ENCODE measurements around the gene AFAP1. TPM values are rescaled to one million over a fixed set of nuclear protein-coding genes. Genes with fewer than 3 reads are reported as not detected.

The AFAP1 gene
- total RNA-seq, 1 donor from 2014 or later = 27.8 TPM

DNA sequence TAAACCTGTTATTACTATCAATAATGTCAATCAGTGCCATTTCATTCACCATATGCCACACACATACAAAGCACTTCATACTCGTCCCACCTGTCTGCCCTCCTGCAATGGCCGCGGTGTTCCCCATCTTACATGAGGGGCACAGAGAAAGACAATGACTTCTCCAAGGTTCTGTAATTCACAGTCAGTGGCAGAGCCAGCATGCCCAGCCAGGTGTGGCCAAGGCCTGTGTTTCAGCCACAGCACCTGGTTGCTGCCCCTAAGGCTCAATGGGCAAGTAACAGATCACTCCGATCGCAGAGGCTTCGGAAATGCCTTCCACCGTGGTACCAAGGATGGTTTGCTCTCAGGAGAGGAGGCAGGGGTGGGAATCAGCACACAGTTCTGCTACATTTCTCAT is 10.9 kb downstream of the AFAP1 start:
- no peaks in the 10 kb centered on the region for H3K27me3 Mint-ChIP-seq (ENCODE audit: unreplicated experiment)
- DNase-seq (ENCODE audit: low spot score) = no peak
- TF ChIP-seq, protein P1, sequence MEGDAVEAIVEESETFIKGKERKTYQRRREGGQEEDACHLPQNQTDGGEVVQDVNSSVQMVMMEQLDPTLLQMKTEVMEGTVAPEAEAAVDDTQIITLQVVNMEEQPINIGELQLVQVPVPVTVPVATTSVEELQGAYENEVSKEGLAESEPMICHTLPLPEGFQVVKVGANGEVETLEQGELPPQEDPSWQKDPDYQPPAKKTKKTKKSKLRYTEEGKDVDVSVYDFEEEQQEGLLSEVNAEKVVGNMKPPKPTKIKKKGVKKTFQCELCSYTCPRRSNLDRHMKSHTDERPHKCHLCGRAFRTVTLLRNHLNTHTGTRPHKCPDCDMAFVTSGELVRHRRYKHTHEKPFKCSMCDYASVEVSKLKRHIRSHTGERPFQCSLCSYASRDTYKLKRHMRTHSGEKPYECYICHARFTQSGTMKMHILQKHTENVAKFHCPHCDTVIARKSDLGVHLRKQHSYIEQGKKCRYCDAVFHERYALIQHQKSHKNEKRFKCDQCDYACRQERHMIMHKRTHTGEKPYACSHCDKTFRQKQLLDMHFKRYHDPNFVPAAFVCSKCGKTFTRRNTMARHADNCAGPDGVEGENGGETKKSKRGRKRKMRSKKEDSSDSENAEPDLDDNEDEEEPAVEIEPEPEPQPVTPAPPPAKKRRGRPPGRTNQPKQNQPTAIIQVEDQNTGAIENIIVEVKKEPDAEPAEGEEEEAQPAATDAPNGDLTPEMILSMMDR (IDR thresholded peaks at IDR 0.05; ENCODE audit: unreplicated experiment) = no peak
- no peak overlapping the region for H3K4me3 Mint-ChIP-seq (ENCODE audit: unreplicated experiment)
- peaks cover 10% of the 10 kb centered on the region for H3K36me3 Mint-ChIP-seq (ENCODE audit: low read depth, unreplicated experiment)
- no peaks in the 10 kb centered on the region for H3K9me3 Mint-ChIP-seq (ENCODE audit: unreplicated experiment)
- H3K27ac Mint-ChIP-seq (ENCODE audit: unreplicated experiment) = no peak overlapping the region
- no peaks in the 10 kb centered on the region for H3K4me1 Mint-ChIP-seq (ENCODE audit: unreplicated experiment)

DNA sequence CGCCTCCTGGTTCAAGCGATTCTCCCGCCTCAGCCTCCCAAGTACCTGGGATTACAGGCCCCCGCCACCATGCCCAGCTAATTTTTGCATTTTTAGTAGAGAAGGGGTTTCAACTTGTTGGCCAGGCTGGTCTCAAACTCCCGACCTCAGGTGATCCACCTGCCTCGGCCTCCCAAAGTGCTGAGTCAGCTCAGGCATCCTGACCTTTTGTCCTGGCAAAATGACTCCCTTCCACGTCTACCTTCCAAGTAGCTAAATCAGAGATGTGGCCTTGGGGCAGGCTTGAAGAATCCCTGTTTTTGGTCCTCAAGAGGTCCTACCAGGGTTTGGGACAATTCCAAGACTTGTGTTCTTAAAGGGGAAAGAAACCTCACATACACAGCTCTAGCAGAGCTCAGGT is 12.8 kb downstream of the AFAP1 start:
- Mint-ChIP-seq H3K27me3 (ENCODE audit: unreplicated experiment) (no peaks in the 10 kb centered on the region), H3K4me1 (ENCODE audit: unreplicated experiment) (no peaks in the 10 kb centered on the region), H3K4me3 (ENCODE audit: unreplicated experiment) (no peak overlapping the region), H3K9me3 (ENCODE audit: unreplicated experiment) (no peaks in the 10 kb centered on the region), H3K27ac (ENCODE audit: unreplicated experiment) (no peak overlapping the region), H3K36me3 (ENCODE audit: low read depth, unreplicated experiment) (peaks cover 10% of the 10 kb centered on the region)
- TF ChIP-seq, protein P1 (IDR thresholded peaks at IDR 0.05; ENCODE audit: unreplicated experiment) = no peak
- no peak for DNase-seq (ENCODE audit: low spot score)

DNA sequence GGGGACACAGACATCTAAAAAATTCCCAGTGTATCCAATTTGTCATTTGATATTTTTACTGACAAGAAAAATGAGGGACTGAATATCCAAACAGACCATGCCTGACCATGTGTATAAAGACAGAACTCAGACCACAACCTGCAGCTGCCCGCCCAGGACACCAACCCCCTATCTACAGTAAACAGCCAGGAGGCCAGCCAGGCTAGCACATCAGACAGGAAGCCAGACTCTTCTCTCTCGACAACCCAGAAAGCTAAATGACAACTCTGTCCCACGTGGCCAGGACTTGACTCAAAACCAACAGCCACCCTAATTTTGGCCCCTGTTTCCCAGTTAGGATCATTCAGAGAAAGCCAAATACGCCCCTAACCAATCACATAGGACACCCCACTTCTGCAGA is 15.1 kb downstream of the AFAP1 start:
- H3K27ac Mint-ChIP-seq (ENCODE audit: unreplicated experiment) = no peak overlapping the region
- DNase-seq (ENCODE audit: low spot score) = no peak
- no peaks in the 10 kb centered on the region for H3K27me3 Mint-ChIP-seq (ENCODE audit: unreplicated experiment)
- H3K4me3 Mint-ChIP-seq (ENCODE audit: unreplicated experiment) = no peak overlapping the region
- no peaks in the 10 kb centered on the region for H3K9me3 Mint-ChIP-seq (ENCODE audit: unreplicated experiment)
- TF ChIP-seq, protein P1 (IDR thresholded peaks at IDR 0.05; ENCODE audit: unreplicated experiment) = no peak
- H3K4me1 Mint-ChIP-seq (ENCODE audit: unreplicated experiment) = no peaks in the 10 kb centered on the region
- H3K36me3 Mint-ChIP-seq (ENCODE audit: low read depth, unreplicated experiment) = peaks cover 10% of the 10 kb centered on the region

DNA sequence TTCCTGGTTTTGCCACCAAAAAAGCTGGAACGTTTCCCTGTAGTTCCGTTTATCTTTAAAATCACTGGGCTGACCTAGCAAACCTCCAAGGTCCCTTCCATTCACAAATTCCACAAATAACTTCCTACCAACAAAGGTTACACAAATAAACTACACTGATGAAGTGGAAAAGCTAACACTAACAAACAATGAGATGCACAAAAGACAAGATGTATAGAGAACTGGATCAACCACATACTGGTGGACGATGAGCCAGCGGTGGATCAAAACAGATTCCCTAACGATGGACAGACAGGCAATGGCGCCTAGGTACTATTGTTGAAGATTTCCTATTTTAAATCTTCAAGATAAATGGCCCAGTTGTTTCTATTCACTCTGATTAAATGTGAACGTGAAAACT is 15.5 kb downstream of the AFAP1 start:
- Mint-ChIP-seq H3K4me3 (ENCODE audit: unreplicated experiment) (no peak overlapping the region), H3K4me1 (ENCODE audit: unreplicated experiment) (peaks cover under 1% of the 10 kb centered on the region), H3K9me3 (ENCODE audit: unreplicated experiment) (no peaks in the 10 kb centered on the region), H3K27ac (ENCODE audit: unreplicated experiment) (no peak overlapping the region), H3K27me3 (ENCODE audit: unreplicated experiment) (no peaks in the 10 kb centered on the region), H3K36me3 (ENCODE audit: low read depth, unreplicated experiment) (peaks cover 10% of the 10 kb centered on the region)
- TF ChIP-seq, protein P1 (IDR thresholded peaks at IDR 0.05; ENCODE audit: unreplicated experiment) = no peak
- DNase-seq (ENCODE audit: low spot score) = no peak

DNA sequence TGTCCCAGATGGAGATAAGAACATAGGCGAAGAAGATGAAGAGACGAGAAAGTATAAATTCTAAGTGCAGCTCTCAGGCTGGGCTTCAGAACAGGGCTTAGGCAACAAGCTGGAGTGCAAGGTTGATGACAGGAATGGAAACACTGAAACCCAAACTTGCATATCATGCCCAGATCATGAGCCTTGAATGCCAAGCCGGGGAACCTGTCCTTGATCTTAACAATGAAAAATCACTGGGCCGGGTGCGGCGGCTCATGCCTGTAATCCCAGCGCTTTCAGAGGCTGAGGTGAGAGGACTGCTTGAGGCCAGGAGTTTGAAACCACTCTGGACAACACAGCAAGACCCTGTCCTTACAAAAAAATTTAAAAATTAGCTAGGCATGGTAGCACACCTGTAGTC is 17.2 kb downstream of the AFAP1 start:
- no peak overlapping the region for H3K4me3 Mint-ChIP-seq (ENCODE audit: unreplicated experiment)
- DNase-seq (ENCODE audit: low spot score) = no peak
- TF ChIP-seq, protein P1 (IDR thresholded peaks at IDR 0.05; ENCODE audit: unreplicated experiment) = no peak
- no peak overlapping the region for H3K27ac Mint-ChIP-seq (ENCODE audit: unreplicated experiment)
- no peaks in the 10 kb centered on the region for H3K9me3 Mint-ChIP-seq (ENCODE audit: unreplicated experiment)
- peaks cover 13% of the 10 kb centered on the region for H3K4me1 Mint-ChIP-seq (ENCODE audit: unreplicated experiment)
- H3K36me3 Mint-ChIP-seq (ENCODE audit: low read depth, unreplicated experiment) = peaks cover 18% of the 10 kb centered on the region
- peaks cover 2% of the 10 kb centered on the region for H3K27me3 Mint-ChIP-seq (ENCODE audit: unreplicated experiment)

All from endothelial cell (in vitro differentiated cells).